Measurements from ENCODE around the gene PMPCA. TPM values are rescaled to one million over a fixed set of nuclear protein-coding genes. Genes with fewer than 3 reads are reported as not detected.

The PMPCA gene
- polyA plus RNA-seq, 1 experiment = 65.8 TPM

- H3K27me3 ChIP-seq (ENCODE audit: control insufficient read depth, insufficient read depth, low read length) = no peaks in the 10 kb centered on the region
- POLR2A ChIA-PET = no interaction called here
- peak overlapping the region; percentile 86 for H3K4me3 ChIP-seq (ENCODE audit: low read depth, low read length)
- no peaks in the 10 kb centered on the region; the same call in 1 of the 2 replicates for H3K9me3 ChIP-seq (ENCODE audit: control insufficient read depth, insufficient read depth, low read length)
- H3K27ac ChIP-seq (ENCODE audit: low read depth, low read length) = peak overlapping the region; percentile 47
- CTCF ChIA-PET = interaction anchor here (0.5 to 1.8 kb wide), 3 partner anchors 13 to 159 kb away, joined by 3 to 9 read pairs (median 4); no protein-coding TSS in a partner anchor
- TF ChIP-seq, protein P1, sequence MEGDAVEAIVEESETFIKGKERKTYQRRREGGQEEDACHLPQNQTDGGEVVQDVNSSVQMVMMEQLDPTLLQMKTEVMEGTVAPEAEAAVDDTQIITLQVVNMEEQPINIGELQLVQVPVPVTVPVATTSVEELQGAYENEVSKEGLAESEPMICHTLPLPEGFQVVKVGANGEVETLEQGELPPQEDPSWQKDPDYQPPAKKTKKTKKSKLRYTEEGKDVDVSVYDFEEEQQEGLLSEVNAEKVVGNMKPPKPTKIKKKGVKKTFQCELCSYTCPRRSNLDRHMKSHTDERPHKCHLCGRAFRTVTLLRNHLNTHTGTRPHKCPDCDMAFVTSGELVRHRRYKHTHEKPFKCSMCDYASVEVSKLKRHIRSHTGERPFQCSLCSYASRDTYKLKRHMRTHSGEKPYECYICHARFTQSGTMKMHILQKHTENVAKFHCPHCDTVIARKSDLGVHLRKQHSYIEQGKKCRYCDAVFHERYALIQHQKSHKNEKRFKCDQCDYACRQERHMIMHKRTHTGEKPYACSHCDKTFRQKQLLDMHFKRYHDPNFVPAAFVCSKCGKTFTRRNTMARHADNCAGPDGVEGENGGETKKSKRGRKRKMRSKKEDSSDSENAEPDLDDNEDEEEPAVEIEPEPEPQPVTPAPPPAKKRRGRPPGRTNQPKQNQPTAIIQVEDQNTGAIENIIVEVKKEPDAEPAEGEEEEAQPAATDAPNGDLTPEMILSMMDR (IDR thresholded peaks at IDR 0.05; ENCODE audit: low read depth, low read length) = no peak
- no peak for DNase-seq (ENCODE audit: low read depth, low spot score)
Measured at GRCh38 chr9:136399176-136400037, 11.1 kb upstream of the PMPCA start.

DNA sequence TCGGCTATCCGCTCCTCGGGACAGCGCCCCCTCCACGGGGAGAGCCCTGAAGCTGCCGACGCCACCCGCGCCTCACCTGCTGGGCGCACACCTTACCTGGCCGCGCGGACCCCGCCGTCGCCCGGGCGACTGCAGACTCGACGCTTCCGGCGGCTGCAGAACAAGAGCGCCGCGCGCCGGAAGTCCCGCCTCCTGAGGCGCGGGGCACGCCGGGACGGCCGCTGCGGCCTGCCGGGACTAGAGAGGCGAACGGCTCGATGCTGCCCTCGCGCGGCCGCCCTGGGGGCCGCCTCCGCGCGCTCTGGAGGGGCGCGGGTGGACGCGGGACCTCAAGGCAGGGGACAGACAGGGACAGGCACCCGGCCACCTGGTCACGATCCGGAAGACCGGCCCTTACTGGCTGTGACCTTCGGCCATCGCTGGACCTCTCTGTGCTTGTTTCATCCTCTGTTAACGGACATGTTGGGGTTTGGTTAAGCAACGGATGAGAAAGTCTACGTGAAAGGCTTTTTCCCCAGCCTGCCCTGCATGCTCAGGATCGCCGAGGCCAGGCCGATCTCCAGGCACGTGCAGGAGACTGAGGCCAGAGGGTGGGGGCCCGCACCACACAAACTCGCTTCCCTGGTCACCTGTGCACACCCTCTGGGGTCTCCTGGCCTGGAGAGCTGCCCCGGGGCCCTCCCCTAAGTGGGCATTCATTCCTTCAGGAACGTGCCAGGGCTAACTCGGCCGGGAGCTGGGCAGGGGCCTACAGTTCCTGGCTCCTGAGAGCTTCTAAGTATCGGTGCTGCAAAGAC is 10.2 kb upstream of the PMPCA start, which contains the start of gene SNAPC4:
Gene SNAPC4 (minus strand): TSS at position 133 of the 797 bp plus-strand sequence. CDS start 1,742 bp downstream, outside the sequence.
- Histone ChIP-seq H3K27me3 (ENCODE audit: control insufficient read depth, insufficient read depth, low read length) (no peaks in the 10 kb centered on the region), H3K9me3 (ENCODE audit: control insufficient read depth, insufficient read depth, low read length) (no peaks in the 10 kb centered on the region; the same call in 1 of the 2 replicates), H3K27ac (ENCODE audit: low read depth, low read length) (peak within 1 kb of the TSS; percentile 57), H3K4me3 (ENCODE audit: low read depth, low read length) (peak within 1 kb of the TSS; percentile 86)
- peak; percentile 34 for DNase-seq (ENCODE audit: low read depth, low spot score)
- POLR2A ChIA-PET = interaction anchor here (1.2 kb wide), 1 partner anchor 37 kb away, joined by 8 read pairs; the partner anchor contains the start of gene DNLZ
- TF ChIP-seq, protein P1 (IDR thresholded peaks at IDR 0.05; ENCODE audit: low read depth, low read length) = peak; percentile 68
- CTCF ChIA-PET = interaction anchor here (0.5 to 3.0 kb wide), 5 partner anchors 9 to 88 kb away, joined by 3 to 36 read pairs (median 5); no protein-coding TSS in a partner anchor

DNA sequence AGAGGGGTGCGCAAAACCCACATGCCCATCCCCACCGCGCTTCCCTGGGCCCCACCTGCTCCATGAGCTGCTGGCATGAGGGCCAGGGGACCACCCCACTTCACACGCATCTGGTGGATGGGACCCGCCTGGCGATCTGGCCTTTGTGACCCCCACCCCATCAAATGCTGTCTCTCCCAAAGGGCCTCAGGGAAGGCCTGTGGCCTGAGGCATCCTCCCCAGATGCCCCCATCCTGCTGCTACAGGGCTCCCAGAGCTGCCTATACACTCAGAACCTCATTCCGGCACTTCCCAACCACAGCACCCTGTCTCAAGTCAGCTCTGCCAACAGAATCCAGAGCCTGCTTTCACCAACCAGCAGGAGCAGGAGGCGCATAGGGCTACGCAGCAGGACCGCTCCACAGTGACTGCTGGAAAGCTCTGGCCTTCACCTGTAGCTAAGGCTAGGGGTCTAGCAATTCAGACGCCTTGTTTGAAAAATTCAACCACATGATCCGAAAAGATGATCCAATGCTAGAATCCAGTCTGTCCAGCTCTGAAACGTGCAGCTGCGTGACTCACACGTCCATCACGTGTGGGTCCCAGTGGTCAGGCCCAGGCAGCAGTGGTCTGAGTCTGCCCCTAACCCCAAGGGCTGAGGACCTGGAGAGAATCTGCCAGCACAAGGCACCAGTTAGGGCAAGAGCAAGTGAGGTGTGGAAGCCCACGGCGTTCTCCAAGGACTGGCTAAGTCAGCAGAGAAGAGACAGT is 9.1 kb upstream of the PMPCA start:
- H3K9me3 ChIP-seq (ENCODE audit: control insufficient read depth, insufficient read depth, low read length) = no peaks in the 10 kb centered on the region; the same call in 1 of the 2 replicates
- no peaks in the 10 kb centered on the region for H3K27me3 ChIP-seq (ENCODE audit: control insufficient read depth, insufficient read depth, low read length)
- TF ChIP-seq, protein P1 (IDR thresholded peaks at IDR 0.05; ENCODE audit: low read depth, low read length) = no peak
- ChIA-PET POLR2A (interaction anchor here (0.8 to 1.2 kb wide), 2 partner anchors 8 to 38 kb away, joined by 4 to 8 read pairs; partner anchors contain the start of gene DNLZ), CTCF (interaction anchor here (0.7 to 3.0 kb wide), 5 partner anchors 8 to 260 kb away, joined by 3 to 36 read pairs (median 5); no protein-coding TSS in a partner anchor)
- H3K4me3 ChIP-seq (ENCODE audit: low read depth, low read length) = no peak overlapping the region
- DNase-seq (ENCODE audit: low read depth, low spot score) = no peak
- no peak overlapping the region for H3K27ac ChIP-seq (ENCODE audit: low read depth, low read length)

DNA sequence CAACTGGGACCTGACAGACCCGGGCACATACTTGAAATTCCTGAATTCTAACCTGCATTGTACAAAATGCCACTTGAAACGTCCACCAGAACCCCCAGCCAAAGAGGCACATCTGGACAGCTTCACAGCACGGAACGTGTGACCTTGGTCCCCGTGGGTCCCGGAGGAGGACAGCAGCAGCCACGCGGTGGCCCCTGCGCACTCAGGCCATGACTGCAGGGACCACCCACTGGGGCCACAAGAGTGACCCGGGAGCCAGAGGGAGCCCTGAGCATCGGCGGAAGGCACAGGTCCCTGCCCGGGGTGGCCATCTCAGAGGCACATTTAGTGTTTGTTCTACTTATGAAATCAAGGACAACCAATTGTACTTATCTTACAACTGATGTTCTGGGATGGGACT is 8.4 kb upstream of the PMPCA start:
- CTCF ChIA-PET = interaction anchor here (1.6 to 3.0 kb wide), 2 partner anchors 8 to 90 kb away, joined by 6 to 36 read pairs; no protein-coding TSS in a partner anchor
- Histone ChIP-seq H3K4me3 (ENCODE audit: low read depth, low read length) (no peak overlapping the region), H3K9me3 (ENCODE audit: control insufficient read depth, insufficient read depth, low read length) (no peaks in the 10 kb centered on the region; the same call in 1 of the 2 replicates), H3K27me3 (ENCODE audit: control insufficient read depth, insufficient read depth, low read length) (no peaks in the 10 kb centered on the region), H3K27ac (ENCODE audit: low read depth, low read length) (no peak overlapping the region)
- TF ChIP-seq, protein P1 (IDR thresholded peaks at IDR 0.05; ENCODE audit: low read depth, low read length) = no peak
- no peak for DNase-seq (ENCODE audit: low read depth, low spot score)
- POLR2A ChIA-PET = interaction anchor here (0.8 kb wide), 1 partner anchor 8 kb away, joined by 4 read pairs; no protein-coding TSS in a partner anchor

All from AG04450 (cell line).